Choroid plexus epithelial cell (primary cell): ENCODE measurements around the gene WDR54.

Source experiments
- DNase-seq: peaks from one replicate; pipeline ENCODE4 v3.0.0-alpha.2; 2010; ENCODE audit warnings: low read depth
- H3K4me3 ChIP-seq: 2 replicates; pipeline ENCODE4 v1.5.1; 2011; ENCODE audit warnings: low read depth, mild to moderate bottlenecking, control low read depth, low read length, moderate library complexity
- TF ChIP-seq, protein P1 (sequence below): conservative IDR thresholded peaks from 2 replicates; pipeline ENCODE4 v1.5.1; 2011; ENCODE audit warnings: low read depth, mild to moderate bottlenecking, control low read depth, inconsistent platforms, low read length, moderate library complexity

The WDR54 gene

GRCh38 chr2:74399785-74400184 lies 21.7 kb upstream of the WDR54 start:
- H3K4me3 ChIP-seq = no peak overlapping the region
- TF ChIP-seq, protein P1, sequence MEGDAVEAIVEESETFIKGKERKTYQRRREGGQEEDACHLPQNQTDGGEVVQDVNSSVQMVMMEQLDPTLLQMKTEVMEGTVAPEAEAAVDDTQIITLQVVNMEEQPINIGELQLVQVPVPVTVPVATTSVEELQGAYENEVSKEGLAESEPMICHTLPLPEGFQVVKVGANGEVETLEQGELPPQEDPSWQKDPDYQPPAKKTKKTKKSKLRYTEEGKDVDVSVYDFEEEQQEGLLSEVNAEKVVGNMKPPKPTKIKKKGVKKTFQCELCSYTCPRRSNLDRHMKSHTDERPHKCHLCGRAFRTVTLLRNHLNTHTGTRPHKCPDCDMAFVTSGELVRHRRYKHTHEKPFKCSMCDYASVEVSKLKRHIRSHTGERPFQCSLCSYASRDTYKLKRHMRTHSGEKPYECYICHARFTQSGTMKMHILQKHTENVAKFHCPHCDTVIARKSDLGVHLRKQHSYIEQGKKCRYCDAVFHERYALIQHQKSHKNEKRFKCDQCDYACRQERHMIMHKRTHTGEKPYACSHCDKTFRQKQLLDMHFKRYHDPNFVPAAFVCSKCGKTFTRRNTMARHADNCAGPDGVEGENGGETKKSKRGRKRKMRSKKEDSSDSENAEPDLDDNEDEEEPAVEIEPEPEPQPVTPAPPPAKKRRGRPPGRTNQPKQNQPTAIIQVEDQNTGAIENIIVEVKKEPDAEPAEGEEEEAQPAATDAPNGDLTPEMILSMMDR = peak; percentile 72
- DNase-seq = peak; percentile 66

DNA sequence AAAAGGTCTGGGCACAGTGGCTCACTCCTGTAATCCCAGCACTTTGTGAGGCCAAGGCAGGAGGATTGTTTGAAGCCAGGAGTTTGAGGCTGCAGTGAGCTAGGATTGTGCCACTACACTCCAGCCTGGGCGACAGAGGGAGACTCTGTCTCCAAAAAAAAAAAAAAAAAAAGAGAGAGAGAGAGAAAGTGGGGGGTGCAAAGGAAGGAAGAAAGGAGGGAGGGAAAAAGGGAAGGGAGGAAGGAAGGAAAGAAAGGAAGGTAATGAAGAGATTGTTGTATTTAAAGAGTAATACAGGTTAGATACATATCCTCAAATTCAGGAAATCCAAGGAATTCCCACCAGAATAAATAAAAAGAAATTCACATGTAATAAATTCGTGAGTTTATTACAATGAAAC lies 19.6 kb upstream of the WDR54 start:
- no peak overlapping the region for H3K4me3 ChIP-seq
- no peak for DNase-seq
- TF ChIP-seq, protein P1 = no peak

- no peak overlapping the region for H3K4me3 ChIP-seq
- TF ChIP-seq, protein P1 = no peak
- DNase-seq = no peak
Observed at GRCh38 chr2:74406035-74406434, 15.5 kb upstream of the WDR54 start.

GRCh38 chr2:74407682-74408081 lies 13.8 kb upstream of the WDR54 start:
- no peak for DNase-seq
- H3K4me3 ChIP-seq = no peak overlapping the region
- TF ChIP-seq, protein P1 = no peak

DNA sequence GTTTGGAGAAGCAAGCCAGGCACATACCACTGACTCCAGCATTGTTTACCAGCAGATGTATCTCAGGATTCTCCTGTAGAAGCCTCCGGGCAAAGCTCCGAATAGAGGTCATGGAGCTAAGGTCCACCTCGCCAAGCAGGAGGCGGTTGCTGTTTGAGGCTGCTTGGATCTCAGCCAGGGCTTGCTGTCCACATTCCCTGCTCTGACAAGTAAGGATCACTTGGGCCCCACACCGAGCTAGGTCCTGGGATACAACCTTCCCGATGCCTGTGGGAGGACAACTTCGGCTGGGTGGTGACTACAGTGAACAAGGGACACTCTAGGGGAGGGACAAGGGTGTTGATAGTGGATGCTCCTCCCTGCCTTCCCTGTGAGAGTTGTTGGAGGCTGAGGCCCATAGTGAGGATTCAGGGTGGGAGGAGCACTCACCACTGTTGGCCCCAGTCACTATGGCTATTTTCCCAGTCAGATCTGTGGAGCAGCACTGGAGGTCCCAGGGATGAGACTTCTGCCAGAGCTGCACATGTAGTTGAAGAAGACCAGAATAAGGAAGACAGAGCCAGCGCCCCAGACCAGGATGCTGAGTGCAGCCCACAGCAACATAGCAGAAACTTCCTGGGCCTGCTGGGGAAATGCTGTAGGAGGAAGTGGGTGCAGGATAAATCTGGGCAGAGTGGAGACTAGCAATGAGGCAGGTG lies 8.4 kb upstream of the WDR54 start:
- DNase-seq = no peak
- H3K4me3 ChIP-seq = no peak overlapping the region
- TF ChIP-seq, protein P1 = no peak

- H3K4me3 ChIP-seq = peak overlapping the region; percentile 62
- TF ChIP-seq, protein P1 = no peak
- DNase-seq = no peak
Observed at GRCh38 chr2:74414441-74414840, 7.1 kb upstream of the WDR54 start.
